Activated T-cell treated with anti-CD3 and anti-CD28 coated beads, Interleukin-2, amount 50 U/mL, for 24 hours (primary cell): ENCODE measurements around the gene RPS6KA5.
A peak's percentile ranks its signal among the peaks of the same experiment; 100 is the strongest.
"Not testable (repeated sequence)": the region's sequence is repeated elsewhere in the genome, so short reads cannot be mapped to it uniquely, and the experiment has no call there.

Experiments
- DNase-seq: peaks from one replicate; pipeline ENCODE4 v3.0.0-alpha.2; 2020
- H3K27ac Mint-ChIP-seq: 2 replicates; pipeline ENCODE4 v1.8.0; 2020; ENCODE audit warnings: mild to moderate bottlenecking, mixed read lengths
- H3K27me3 Mint-ChIP-seq: 2 replicates; pipeline ENCODE4 v1.8.0; 2020; ENCODE audit warnings: mixed read lengths
- H3K36me3 Mint-ChIP-seq: 2 replicates; pipeline ENCODE4 v1.8.0; 2020; ENCODE audit warnings: low read depth, mixed read lengths
- H3K4me1 Mint-ChIP-seq: 2 replicates; pipeline ENCODE4 v1.8.0; 2020; ENCODE audit warnings: low read depth, mixed read lengths
- H3K4me3 Mint-ChIP-seq: 2 replicates; pipeline ENCODE4 v1.8.0; 2020; ENCODE audit warnings: mild to moderate bottlenecking, moderate library complexity, mixed read lengths
- H3K9me3 Mint-ChIP-seq: 2 replicates; pipeline ENCODE4 v1.8.0; 2020; ENCODE audit warnings: mixed read lengths

The RPS6KA5 gene

DNA sequence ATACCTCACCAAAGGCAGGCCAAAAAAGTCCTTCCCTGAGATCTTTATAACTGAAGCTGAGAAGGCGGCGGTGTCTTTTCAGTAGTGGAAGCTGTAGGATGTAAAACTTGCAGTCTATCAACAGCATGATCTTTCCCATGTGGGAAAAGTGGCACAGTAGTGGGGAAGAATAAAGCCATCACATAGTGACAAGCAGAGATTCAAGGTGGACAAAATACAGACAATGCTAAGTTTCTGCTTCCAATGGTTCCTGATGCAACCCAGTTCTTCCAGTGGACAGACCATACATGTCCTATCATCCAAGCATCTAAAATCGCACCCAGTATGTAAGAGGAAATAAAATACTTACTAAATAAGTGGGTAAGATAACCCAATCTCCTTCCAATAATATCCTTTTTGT is 4.1 kb downstream of the RPS6KA5 start:
- H3K27ac Mint-ChIP-seq, result no peak overlapping the region
- H3K4me3 Mint-ChIP-seq, result no peak overlapping the region
- H3K27me3 Mint-ChIP-seq, result no peaks in the 10 kb centered on the region
- peaks cover 34% of the 10 kb centered on the region for H3K36me3 Mint-ChIP-seq
- DNase-seq, result no peak
- H3K4me1 Mint-ChIP-seq, result peaks cover 55% of the 10 kb centered on the region
- H3K9me3 Mint-ChIP-seq, result no peaks in the 10 kb centered on the region

DNA sequence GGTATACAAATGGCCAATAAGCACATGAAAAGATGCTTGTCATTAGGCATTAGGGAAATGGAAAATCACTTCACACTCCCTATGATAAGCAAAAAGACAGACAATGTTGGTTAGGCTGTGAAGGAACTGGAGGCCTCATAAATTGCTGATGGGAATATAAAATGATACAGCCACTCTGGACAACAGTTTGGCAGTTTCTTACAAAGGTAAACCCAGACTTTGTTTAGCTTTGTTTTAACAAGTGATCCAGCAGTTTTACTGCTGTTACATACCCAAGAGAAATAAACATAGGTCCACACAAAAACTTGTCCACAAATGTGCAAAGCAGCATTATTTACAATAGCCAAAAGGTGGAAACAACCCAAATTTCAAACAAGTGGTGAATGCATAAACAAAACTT is 5.4 kb downstream of the RPS6KA5 start:
- H3K4me3 Mint-ChIP-seq, result no peak overlapping the region
- H3K4me1 Mint-ChIP-seq, result peaks cover 55% of the 10 kb centered on the region
- H3K36me3 Mint-ChIP-seq, result peaks cover 35% of the 10 kb centered on the region

DNA sequence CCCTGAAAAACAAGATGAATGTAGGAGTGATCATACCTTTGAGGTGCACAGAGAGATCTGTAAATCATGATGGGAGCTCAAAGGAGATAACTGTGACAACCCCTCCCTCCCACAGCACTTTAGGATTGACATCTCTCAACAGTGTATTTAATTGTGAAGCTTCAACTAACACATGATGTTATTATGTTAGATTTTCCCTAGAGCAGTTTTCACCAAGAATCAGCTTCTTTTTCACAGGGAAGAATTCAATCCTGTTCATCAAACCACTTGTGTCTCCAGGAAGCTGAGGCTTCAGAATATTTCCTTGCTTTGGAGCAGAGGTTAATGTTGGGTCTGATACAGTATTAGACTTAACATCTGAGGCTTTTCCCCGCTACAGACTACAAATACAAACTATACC is 11.8 kb downstream of the RPS6KA5 start:
- Mint-ChIP-seq H3K27me3 (no peaks in the 10 kb centered on the region), H3K4me3 (no peak overlapping the region), H3K9me3 (no peaks in the 10 kb centered on the region), H3K4me1 (peaks cover 49% of the 10 kb centered on the region), H3K36me3 (peaks cover 10% of the 10 kb centered on the region), H3K27ac (no peak overlapping the region)
- no peak for DNase-seq

More for the DNA sequence above, 5.4 kb downstream of the RPS6KA5 start:
- no peak overlapping the region for H3K27ac Mint-ChIP-seq
- H3K9me3 Mint-ChIP-seq, result no peaks in the 10 kb centered on the region
- no peak for DNase-seq
- no peaks in the 10 kb centered on the region for H3K27me3 Mint-ChIP-seq

DNA sequence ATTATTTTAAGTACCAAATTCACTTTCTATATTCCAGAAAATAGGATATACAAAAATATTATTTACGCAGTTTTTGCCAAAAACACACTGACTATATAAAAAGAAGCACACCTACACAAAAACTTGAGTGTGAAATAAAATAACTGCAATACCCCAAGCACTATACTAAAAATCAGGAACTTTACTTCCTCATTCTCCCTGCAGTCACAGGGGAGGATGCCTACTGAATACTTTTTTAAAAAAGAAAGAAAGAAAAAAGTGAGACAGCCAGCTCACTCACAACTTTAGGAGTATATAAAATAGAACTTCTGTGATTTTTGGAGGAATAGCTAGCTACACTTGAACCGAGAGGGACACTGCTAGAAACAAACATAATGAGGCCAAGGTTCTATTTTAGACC is 12.2 kb downstream of the RPS6KA5 start:
- no peak for DNase-seq
- H3K9me3 Mint-ChIP-seq, result no peaks in the 10 kb centered on the region
- no peak overlapping the region for H3K4me3 Mint-ChIP-seq
- no peak overlapping the region for H3K27ac Mint-ChIP-seq
- H3K36me3 Mint-ChIP-seq, result peaks cover 10% of the 10 kb centered on the region
- H3K27me3 Mint-ChIP-seq, result no peaks in the 10 kb centered on the region
- H3K4me1 Mint-ChIP-seq, result peaks cover 49% of the 10 kb centered on the region

DNA sequence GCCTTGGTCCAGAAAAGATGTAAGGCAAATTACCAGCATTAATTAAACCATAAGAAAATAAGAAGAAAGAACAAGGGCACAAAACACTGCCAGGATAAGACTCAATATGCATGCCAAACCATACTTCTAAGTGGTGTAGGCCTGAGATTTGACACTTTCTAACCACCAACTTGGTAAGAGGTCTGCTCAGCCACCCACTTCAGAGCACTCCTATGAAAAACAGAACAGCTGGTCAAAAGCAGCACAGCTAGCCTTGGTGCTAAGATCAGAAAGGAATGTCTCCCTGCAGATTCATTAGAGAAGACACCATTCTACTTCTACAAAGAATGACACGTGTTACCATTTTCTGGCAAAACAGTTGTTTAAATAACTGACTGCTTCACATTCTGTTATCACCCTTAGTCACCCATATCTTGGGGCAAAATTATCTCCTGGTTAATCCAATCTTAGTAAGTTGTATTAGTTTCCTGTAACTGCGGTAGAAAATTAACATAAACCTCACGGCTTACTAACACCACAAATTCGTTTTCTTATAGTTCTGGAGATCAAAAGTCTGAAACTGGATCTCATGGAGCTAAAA is 13.2 kb downstream of the RPS6KA5 start:
- Mint-ChIP-seq H3K9me3 (no peaks in the 10 kb centered on the region), H3K4me3 (no peak overlapping the region), H3K4me1 (peaks cover 51% of the 10 kb centered on the region), H3K36me3 (peaks cover 10% of the 10 kb centered on the region), H3K27ac (peak overlapping the region; percentile 28), H3K27me3 (no peaks in the 10 kb centered on the region)
- DNase-seq, result no peak

DNA sequence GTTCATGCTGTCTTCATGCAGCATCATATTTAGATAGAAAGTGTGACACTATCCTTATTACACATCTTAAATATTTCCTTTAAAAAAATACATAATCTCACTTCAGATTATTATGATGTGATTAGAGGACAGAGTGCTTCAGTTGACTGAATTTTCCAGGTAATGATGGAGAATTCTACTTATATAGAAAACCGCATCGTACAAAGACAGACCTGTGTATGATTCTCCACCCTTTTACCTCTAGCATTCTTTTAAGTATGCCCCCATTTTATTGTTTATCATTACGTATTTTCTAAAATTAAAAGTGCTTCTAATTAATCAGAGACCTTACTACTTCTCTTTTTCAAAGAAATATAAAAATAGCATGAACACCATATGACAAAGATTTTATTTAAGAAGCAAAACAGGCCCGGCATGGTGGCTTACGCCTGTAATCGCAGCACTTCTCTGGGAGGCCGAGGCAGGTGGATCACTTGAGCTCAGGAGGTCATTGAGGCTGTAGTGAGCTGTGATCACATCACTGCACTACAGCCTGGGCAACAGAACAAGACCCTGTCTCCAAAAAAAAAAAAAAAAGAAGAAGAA is 13.9 kb downstream of the RPS6KA5 start:
- no peak overlapping the region for H3K27ac Mint-ChIP-seq
- H3K36me3 Mint-ChIP-seq, result peaks cover 6% of the 10 kb centered on the region
- peaks cover 52% of the 10 kb centered on the region for H3K4me1 Mint-ChIP-seq
- no peak overlapping the region for H3K4me3 Mint-ChIP-seq
- no peaks in the 10 kb centered on the region for H3K27me3 Mint-ChIP-seq
- DNase-seq, result no peak
- no peaks in the 10 kb centered on the region for H3K9me3 Mint-ChIP-seq

DNA sequence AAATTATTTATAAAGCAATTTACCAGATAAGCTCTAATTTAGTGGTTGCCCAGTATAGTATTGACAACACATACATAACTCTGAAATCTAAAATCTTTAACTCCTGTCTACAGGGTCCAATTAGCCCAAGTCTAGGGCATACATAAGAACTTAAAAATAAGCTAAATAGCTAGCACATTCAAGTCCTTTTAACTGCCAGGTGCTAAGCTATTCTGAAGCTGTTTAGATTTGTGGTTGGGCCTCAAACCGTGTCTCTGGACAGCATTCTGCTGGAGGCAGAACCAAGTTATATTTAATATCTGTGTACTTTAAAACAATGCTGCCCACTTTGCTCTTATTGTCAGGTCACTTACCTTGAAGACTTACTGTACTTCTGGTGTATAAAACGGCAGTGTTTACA is 19.0 kb downstream of the RPS6KA5 start:
- H3K4me1 Mint-ChIP-seq, result peaks cover 65% of the 10 kb centered on the region
- no peak overlapping the region for H3K27ac Mint-ChIP-seq
- H3K4me3 Mint-ChIP-seq, result no peak overlapping the region
- no peaks in the 10 kb centered on the region for H3K27me3 Mint-ChIP-seq
- DNase-seq, result no peak
- H3K9me3 Mint-ChIP-seq, result no peaks in the 10 kb centered on the region
- H3K36me3 Mint-ChIP-seq, result peaks cover 5% of the 10 kb centered on the region

DNA sequence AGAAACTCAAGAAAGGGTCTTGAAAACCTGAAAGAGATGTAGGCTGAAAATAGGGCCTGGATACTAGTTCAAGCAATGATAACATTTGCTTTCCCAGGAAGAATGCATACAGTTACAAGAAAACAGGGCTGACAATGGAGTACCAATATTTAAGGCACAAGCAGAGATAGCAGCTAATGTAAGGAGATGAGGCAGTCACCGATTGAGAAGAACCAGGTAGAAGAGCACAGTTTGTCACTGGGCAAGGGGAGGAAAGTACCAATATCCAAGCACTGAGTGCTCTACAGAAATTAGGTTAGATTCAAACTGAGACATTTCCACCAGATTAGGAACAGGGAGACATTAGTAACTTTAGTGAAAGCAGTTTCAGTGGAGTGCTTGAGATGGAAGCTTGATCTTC is 19.9 kb downstream of the RPS6KA5 start:
- peaks cover under 1% of the 10 kb centered on the region for H3K36me3 Mint-ChIP-seq
- H3K27me3 Mint-ChIP-seq, result no peaks in the 10 kb centered on the region
- H3K4me3 Mint-ChIP-seq, result no peak overlapping the region
- no peak for DNase-seq
- H3K9me3 Mint-ChIP-seq, result no peaks in the 10 kb centered on the region
- peaks cover 65% of the 10 kb centered on the region for H3K4me1 Mint-ChIP-seq
- H3K27ac Mint-ChIP-seq, result no peak overlapping the region

DNA sequence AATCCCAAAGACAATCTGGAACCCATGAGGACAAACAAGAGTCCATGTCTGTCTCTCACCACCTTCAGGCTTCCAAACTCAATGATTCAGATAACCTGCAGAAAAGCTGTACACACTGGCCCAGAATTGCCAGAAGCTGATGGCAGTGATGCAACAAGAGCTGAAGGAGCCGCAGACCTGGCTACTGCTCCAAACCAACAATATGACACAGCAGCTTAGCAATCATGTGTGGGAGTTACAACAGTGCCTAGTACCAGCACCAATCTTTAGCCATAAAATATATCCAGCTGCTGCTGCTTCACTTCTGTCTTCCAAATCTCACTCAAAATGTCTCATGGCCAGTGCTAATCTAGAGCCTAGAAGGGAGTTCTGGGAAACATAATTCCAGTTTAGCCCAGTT is 22.0 kb downstream of the RPS6KA5 start:
- H3K36me3 Mint-ChIP-seq, result peaks cover 4% of the 10 kb centered on the region

DNA sequence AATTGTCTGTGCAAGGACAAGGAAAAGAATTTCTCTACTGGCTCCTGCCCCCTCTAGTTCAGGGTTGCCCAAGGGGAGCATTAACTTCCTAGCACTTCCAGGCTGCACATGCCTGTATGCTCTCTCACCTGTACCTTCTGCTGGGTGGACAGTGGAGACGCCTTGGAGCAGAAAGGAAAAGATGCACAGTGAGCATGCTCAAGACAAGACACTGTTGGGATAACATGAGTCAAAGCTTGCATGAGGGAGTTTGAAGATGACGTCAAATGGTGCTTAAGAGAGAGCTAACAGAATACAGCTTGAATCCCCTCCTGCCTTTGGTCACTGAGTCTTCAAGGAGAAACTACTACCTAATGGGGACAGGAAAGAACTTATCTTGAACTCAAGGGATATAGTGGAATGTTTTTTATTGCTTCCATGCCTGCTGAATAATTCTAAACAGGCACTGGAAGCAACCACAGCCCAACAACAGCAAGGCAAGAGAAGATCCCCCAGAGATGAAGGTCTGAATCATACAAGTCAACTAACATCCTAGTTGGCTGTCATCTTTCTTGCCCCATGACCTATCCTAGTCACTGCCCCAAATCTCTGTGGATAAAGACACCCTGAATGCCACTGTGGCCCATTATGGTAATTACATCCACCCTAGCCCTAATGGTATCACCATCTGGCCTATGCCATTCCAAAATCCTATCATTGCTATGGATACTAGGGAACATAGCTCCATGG is 23.5 kb downstream of the RPS6KA5 start:
- no peaks in the 10 kb centered on the region for H3K9me3 Mint-ChIP-seq
- no peaks in the 10 kb centered on the region for H3K27me3 Mint-ChIP-seq
- H3K27ac Mint-ChIP-seq, result peak overlapping the region; percentile 12
- H3K4me1 Mint-ChIP-seq, result peaks cover 66% of the 10 kb centered on the region
- H3K36me3 Mint-ChIP-seq, result peaks cover 4% of the 10 kb centered on the region
- H3K4me3 Mint-ChIP-seq, result no peak overlapping the region
- DNase-seq, result no peak

More for the DNA sequence above, 22.0 kb downstream of the RPS6KA5 start:
- peaks cover 68% of the 10 kb centered on the region for H3K4me1 Mint-ChIP-seq
- no peak for DNase-seq
- no peak overlapping the region for H3K27ac Mint-ChIP-seq
- no peak overlapping the region for H3K4me3 Mint-ChIP-seq
- no peaks in the 10 kb centered on the region for H3K27me3 Mint-ChIP-seq
- no peaks in the 10 kb centered on the region for H3K9me3 Mint-ChIP-seq

DNA sequence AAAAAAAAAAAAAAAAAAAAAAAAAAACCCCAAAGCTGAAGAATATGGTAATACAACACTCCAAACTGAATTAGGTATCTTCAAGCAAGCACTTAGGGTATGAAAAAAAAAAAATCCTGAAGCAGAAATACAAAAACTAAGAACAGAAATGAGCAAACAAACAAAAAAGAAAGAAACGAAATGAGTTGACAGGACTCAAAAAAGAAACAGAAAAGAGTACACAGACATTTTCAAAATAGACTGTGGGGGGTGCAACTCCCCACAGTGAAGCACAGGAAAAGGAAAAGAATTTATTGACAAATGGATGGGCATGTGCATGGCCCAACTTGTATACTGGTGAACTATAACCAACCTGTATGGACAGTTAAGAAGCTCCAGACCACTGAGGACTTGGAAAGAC is 24.6 kb downstream of the RPS6KA5 start:
- H3K4me3 Mint-ChIP-seq, result no peak overlapping the region
- H3K9me3 Mint-ChIP-seq, result no peaks in the 10 kb centered on the region
- H3K27me3 Mint-ChIP-seq, result no peaks in the 10 kb centered on the region

DNA sequence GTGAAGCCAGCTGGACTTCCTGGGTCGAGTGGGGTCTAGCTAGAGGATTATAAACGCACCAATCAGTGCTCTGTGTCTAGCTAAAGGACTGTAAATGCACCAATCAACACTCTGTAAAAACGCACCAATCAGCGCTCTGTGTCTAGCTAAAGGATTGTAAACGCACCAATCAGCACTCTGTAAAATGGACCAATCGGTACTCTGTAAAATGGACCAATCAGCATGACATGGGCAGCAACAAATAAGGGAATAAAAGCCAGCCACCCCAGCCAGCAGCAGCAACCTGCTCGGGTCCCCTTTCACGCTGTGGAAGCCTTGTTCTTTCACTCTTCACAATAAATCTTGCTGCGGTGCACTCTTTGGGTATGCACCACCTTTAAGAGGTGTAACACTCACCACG is 26.1 kb downstream of the RPS6KA5 start:
- not testable (repeated sequence) for H3K9me3 Mint-ChIP-seq, H3K27ac Mint-ChIP-seq, DNase-seq, H3K4me3 Mint-ChIP-seq, H3K36me3 Mint-ChIP-seq, H3K27me3 Mint-ChIP-seq
- peaks cover 70% of the 10 kb centered on the region for H3K4me1 Mint-ChIP-seq

More for the DNA sequence above, 24.6 kb downstream of the RPS6KA5 start:
- peaks cover 4% of the 10 kb centered on the region for H3K36me3 Mint-ChIP-seq
- no peak for DNase-seq
- peak overlapping the region; percentile 78 for H3K27ac Mint-ChIP-seq
- peaks cover 68% of the 10 kb centered on the region for H3K4me1 Mint-ChIP-seq

DNA sequence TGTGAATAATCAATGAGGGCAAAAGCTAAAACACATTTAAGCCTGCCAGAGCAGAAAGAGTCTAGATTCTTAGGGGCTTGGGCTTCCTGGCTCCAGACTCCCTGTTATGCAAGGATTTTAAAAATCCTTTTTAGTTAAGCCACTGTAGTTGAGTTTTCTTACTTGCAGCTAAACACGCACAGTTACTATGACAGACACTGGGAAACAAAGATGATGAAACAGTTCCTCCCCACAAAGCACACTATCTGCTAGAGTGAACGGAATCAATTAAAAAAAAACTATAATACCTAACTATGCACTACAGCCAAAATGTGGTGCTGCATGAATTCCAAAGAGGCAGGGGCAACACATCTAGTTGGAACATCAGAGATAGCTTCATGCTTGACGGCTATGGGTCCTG is 28.2 kb downstream of the RPS6KA5 start:
- peaks cover 4% of the 10 kb centered on the region for H3K36me3 Mint-ChIP-seq
- H3K27me3 Mint-ChIP-seq, result no peaks in the 10 kb centered on the region
- DNase-seq, result no peak
- H3K9me3 Mint-ChIP-seq, result no peaks in the 10 kb centered on the region
- no peak overlapping the region for H3K27ac Mint-ChIP-seq
- H3K4me3 Mint-ChIP-seq, result no peak overlapping the region
- H3K4me1 Mint-ChIP-seq, result peaks cover 59% of the 10 kb centered on the region

DNA sequence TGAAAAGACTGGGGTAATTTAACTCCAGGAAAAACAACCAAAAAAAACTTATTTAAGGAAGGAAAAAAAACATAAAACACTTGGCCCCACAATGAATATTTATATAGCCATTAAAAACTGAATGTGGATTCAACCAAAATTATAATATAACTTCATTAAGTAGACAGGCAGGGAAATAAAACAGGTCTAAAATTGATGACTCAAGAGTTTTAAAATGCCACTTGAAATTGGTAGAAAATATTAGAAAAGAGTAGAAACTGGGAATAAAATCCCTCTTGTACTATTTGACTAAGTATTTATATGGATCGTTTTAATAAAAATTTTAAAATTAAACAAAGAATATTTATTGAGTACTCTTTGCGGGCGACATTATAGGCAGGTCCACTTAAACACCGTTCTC is 28.8 kb downstream of the RPS6KA5 start:
- H3K36me3 Mint-ChIP-seq, result peaks cover 9% of the 10 kb centered on the region
- peaks cover 59% of the 10 kb centered on the region for H3K4me1 Mint-ChIP-seq
- DNase-seq, result no peak
- no peak overlapping the region for H3K4me3 Mint-ChIP-seq
- H3K27ac Mint-ChIP-seq, result no peak overlapping the region
- H3K9me3 Mint-ChIP-seq, result no peaks in the 10 kb centered on the region
- H3K27me3 Mint-ChIP-seq, result no peaks in the 10 kb centered on the region

DNA sequence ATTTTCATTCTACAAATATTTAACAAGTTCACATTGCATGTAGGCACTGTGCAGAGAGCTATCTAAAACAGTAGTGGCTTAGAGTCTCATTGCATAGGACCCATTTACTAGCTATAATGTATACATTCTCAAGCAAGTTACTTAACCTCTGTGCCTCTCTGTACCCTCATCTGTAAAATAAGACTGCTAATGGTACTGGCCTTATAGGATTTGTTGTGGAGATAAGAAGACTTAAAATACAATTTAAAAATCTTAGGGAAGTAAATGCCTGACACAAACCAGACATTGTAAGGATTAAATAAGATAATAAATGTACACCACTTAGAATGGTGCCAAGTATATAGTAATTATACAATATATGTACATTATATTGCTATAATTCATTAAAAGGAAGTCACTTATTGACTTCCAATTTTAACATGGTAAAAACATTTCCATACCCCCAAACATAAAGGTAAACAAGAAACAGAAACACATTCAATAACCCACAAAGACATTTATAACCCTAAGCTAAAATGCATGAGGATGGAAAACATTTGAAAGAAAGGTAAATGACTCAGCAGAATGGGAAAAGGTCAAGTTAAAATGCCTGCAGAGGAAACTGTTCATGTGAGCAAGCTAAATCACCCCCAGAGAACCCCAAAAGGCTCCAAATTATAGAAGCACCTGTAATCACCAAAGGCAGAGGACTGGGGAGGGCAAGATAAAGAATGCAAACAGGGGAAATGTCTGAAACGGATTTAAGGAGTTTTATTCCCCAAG is 30.8 kb downstream of the RPS6KA5 start:
- H3K27ac Mint-ChIP-seq, result peak overlapping the region; percentile 74
- peak overlapping the region; percentile 15 for H3K4me3 Mint-ChIP-seq
- peaks cover 14% of the 10 kb centered on the region for H3K36me3 Mint-ChIP-seq
- no peaks in the 10 kb centered on the region for H3K9me3 Mint-ChIP-seq
- no peak for DNase-seq
- H3K4me1 Mint-ChIP-seq, result peaks cover 51% of the 10 kb centered on the region
- H3K27me3 Mint-ChIP-seq, result no peaks in the 10 kb centered on the region
